Activated CD8-positive, alpha-beta memory T cell treated with anti-CD3 and anti-CD28 coated beads, Interleukin-2, amount 50 U/mL, for 24 hours (primary cell): ENCODE data around the gene ERBB3.
"Not testable (repeated sequence)": the region's sequence is repeated elsewhere in the genome, so short reads cannot be mapped to it uniquely, and the experiment has no call there.

Experiments
- DNase-seq: peaks from one replicate; pipeline ENCODE4 v3.0.0-alpha.2; 2020; ENCODE audit errors: extremely low read depth

The ERBB3 gene

DNA sequence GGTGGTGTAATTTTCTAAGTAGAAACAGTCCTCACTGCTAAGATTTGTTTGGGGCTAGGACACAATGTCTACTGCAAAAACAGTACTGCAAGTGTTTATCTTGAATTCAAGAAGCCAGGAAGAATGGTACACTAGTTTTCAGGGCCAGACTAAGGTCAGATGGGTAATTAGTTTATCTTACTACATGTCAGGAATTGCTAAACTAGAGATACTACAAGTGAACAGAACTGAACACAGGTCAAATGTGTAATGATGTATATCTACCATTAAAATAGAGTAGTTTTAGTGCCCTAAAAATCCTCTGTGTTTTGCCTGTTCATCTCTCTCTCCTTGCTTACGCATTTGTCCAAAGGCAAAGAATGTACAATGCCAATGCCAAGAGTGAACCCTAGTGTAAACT is 34.1 kb downstream of the ERBB3 start:
- DNase-seq: no peak

DNA sequence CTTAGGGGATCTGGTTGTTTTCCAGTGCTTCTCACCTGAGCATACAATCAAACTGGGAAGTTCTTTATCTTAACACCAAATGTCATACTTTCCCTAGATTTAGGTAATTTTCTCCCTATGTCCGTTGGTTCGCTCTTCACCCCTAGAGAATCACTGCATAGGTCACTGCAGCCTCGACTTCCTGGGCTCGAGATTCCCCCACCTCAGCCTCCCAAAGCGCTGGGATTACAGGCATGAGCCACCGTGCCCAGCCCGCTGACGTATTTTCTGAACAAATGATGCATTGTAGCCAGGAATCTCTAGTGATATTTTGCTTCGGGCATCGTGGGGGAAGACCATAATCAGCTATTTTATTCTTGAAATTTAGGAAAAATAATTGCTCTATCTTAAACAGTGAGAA is 35.4 kb downstream of the ERBB3 start:
- DNase-seq: no peak

DNA sequence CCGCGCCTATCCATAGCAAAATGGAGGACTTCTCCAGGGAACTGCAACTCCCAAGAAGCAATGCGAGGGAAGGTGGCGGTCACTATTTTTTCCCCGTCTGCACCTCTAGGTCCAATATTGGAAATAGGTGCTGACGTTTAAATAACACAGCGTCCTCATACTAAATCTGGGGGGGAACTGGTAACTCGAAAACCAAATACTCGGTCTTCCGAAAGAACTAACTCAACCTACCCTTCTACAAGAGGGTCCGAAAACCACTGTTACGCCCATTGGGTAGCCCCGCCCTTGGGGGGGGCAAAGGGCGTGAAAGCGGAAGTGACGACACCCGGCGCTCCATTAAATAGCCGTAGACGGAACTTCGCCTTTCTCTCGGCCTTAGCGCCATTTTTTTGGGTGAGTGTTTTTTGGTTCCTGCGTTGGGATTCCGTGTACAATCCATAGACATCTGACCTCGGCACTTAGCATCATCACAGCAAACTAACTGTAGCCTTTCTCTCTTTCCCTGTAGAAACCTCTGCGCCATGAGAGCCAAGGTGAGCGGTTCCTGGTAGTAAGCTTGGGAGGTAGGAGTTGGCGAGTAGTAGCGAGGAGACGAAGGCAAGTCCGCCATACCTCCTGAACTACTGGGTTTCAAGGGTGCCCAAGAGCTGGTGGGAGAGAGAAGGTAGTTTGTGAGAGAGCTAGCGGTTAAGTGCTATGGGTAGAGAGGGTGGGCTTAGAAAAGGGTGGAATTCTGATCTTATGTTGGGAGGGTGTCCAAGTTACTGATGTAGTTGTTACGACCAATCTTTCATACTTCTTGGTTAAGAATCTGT is 36.5 kb downstream of the ERBB3 start, which contains the start of gene RPL41:
Gene RPL41 (plus strand): TSS at position 367 of the 815 bp plus-strand sequence.
- DNase-seq: peak; percentile 82

DNA sequence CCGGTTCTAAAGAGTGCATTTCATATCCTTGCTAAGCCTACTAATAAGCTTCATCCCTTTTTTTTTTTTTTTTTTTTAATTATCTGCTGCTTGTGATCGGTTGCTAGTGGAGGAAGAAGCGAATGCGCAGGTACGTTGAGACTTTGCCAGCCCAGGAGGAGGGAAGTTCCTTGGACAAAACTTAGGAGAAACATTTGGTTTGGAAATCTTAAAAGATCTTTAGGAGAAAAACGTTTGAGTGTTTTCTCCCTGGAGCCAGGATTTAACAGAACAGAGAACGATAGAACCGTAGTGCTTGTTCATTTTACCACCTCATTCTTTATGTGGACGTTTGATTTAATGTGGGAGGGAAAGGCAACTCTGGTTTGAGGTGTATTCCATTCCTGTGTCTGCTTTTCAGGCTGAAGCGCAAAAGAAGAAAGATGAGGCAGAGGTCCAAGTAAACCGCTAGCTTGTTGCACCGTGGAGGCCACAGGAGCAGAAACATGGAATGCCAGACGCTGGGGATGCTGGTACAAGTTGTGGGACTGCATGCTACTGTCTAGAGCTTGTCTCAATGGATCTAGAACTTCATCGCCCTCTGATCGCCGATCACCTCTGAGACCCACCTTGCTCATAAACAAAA is 37.2 kb downstream of the ERBB3 start:
- DNase-seq: not testable (repeated sequence)

DNA sequence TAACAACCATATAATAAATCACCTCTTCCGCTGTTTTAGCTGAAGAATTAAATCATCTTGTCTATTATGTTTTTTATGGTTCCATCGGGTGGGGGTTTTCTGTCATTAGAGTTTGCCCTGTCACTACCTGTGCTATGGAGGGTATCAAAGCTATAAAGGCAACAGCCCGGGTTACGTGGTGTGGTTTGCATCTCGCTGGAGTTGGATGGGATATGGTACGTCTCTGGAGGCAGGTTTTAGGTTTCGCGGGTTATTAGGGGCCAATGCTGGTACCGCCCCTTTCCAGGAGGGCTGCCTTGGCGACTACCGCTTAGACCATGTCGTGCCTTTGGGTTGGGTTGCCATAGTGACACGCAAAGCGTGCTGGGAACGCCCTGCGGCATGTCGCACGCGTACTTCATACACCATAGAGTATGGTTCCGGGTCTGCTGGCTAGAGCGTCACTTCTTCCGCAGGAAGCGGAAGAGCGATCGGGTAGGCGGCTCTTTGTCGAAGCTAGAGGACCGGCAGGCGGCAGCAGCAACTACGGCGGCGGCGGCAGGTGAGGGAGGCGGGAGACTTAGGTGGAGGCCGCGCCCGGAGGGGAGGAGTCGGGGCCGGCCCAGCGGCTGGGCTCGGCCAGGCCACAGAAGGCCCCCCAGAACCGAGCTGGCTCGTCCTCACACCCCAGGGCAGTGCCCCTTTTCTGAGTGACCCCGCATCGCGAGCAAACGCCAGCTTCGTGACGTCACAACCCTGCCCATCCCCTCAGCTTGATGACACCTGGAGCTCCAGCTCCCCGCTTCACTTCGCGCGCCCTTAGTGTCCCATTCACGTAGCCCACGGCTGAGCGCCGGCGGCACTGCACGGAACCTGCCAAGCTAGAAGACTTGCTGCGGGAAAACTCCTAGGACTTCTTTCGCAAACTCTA is 38.1 kb downstream of the ERBB3 start, which contains the start of gene ZC3H10:
Gene ZC3H10 (plus strand): TSS at position 489 of the 910 bp plus-strand sequence. CDS start 2,297 bp downstream, outside the sequence.
- peak; percentile 97 for DNase-seq

DNA sequence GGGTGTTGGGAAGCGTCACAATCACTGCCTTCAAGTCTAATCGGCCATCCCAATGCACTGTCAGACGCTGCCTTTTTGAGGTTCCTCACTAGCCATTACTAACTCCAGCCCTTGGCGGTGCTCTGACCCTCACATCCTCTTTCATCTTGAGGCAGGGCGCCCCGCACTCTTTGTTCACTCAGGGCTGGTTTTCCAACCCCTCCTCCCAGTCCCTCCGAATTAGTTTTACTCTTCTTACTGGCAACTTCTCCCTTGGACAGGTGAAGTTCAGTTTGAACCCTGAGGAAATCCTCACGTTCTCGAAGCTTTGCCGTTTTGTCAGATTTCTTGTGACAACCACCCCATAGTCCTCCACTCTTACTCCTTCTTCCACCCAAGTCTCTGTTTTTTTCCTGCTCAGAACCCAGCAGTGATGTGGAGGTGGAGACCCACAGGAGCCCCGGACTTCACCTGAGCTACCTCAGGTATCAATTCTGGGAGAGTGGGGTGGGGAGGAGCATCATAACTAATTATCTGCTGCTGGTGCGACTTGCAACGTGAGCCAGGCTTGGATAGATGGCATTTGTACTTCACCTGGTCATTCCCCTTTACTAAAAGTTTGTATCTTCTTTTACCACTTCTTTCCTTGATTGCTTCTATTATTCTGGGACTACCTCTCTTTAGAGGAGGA is 38.9 kb downstream of the ERBB3 start:
- DNase-seq: no peak

DNA sequence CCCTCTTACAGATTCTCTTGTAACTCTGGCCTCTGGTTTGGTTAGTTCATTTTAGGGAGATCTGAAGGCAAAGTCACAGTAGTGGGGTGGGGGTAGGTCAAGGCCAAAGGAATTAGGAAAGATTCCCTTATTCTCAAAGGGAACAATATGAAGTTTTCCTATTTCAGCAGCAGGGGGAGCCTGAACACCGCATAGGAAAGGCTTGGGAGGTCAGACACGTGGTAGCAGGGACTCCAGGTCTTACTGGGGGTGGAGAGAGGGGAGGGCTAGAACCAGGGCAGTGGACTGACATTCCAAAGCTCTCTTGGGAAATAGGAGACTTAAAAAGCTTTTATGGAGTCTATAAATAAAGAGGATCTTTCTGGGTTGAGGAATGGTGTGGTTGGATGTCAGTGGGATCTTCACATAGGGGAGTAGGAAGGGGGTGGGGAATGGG is 39.4 kb downstream of the ERBB3 start:
- no peak for DNase-seq

DNA sequence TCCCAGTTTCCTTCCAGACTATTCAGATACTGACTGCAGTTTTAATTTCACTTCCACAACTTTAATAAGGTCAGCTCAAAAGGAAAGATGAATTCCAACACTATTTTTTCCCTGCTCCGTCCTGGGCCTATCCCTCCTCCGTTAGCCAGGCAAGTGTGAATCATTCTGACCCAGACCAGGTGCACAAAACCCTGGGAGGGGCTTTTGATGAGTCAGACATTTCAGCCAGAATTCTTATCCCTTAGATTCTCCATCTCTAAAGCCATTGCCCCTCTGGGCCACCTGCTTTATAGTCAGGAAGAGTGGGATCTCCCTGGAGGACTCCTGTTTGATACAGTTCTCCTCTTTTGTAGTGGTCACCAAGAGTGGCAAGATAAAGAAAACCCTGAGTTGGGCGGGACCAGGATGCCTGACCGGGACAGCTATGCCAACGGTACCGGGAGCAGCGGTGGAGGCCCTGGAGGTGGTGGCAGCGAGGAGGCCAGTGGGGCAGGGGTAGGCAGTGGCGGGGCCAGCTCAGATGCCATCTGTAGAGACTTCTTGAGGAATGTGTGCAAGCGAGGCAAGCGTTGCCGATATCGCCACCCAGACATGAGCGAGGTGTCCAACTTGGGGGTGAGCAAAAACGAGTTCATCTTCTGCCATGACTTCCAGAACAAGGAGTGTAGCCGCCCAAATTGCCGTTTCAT is 40.3 kb downstream of the ERBB3 start:
- no peak for DNase-seq

DNA sequence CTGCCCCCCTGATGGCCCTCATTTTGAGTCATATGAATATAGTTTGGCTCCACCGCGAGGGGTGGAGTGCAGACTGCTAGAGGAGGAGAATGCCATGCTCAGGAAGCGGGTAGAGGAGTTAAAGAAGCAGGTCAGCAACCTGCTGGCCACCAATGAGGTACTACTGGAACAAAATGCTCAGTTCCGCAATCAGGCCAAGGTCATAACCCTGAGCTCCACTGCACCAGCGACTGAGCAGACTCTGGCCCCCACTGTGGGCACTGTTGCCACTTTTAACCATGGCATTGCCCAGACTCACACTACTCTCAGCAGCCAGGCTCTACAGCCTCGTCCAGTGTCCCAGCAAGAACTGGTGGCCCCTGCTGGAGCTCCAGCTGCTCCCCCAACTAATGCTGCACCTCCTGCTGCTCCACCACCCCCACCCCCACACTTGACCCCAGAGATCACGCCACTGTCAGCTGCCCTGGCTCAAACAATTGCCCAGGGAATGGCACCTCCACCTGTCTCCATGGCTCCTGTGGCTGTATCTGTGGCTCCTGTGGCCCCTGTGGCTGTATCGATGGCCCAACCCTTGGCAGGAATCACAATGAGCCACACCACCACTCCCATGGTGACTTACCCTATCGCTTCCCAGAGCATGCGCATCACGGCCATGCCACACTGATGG is 41.4 kb downstream of the ERBB3 start:
- no peak for DNase-seq

DNA sequence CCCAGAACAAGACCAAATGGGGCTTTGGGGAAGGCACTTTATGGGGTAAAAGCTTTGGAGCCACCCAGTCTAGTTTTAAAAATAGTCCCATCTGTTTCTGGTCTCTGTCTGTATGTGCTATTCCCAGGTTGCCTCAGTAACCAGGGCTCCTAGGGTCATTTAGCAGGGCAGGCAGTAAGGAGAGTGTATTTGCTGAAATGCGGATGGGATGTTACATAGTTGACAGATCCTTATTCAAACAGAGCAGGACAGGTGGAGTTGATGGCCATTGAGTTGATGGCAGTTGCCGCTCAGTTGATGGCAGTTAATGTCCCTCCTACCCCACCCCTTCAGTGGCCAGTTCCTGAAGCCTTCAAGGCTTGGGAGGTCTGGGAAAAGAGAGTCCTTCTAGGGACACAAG is 42.7 kb downstream of the ERBB3 start:
- DNase-seq: no peak

DNA sequence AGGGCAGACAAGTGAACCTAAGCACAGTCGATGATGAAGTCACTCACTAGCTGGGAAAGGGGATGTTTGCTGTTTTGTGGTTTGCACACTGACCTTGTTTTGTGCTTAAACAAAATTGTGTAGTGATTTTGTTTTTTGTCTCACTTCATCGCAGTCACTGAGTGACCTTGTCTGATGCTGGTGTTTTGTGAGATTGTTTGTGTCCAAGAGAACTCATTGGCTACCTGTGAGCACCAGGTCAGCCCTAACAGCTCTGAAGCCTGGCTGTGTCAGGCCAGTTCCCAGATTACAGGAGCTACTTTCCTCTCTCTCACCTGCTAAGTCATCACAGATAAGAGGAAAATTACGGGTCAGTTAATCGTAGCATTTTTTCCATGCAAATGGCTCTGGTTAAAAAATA is 44.2 kb downstream of the ERBB3 start:
- DNase-seq: no peak

DNA sequence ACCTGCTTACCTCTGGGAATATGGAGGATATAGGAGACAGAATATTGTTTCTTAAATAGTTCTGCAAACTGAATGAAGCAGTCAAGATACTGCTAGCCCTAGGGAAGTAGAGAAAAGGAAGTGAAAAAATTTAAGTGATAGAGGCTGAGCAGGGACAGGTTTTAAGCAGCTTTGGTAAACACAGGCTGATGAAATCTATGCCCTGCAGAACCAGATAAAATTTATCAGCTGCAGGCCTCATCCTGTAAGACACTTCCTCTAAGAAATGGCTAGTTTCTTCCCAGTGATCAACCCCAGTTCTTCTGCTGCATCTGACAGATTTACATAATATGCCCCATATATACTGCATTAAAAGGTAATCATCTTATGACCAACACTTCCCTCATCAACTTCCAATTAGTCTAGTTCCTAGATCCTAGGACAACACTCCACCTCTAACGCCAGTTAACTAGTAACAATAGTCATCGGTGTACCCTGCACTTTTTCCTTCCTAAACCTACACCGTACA is 46.8 kb downstream of the ERBB3 start:
- DNase-seq: no peak

DNA sequence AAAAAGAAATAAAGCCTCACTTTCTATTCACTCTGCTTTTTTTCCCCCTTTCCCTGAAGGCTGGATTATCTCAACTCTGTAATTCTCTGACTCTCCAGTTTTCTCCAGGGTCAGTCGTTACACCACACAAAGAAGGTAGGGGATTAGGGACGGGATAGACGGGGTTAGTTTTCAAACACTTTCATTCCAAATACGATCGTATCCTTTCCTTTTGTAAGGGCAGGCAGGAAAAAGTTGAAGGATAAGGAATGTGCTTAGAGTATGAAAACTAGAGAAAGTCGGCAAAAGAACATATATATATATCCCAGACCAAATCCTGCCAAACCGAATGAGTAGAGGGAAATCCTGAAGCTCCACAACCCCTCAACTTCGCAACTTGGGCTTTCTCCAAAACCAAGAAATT is 47.5 kb downstream of the ERBB3 start:
- DNase-seq: no peak

DNA sequence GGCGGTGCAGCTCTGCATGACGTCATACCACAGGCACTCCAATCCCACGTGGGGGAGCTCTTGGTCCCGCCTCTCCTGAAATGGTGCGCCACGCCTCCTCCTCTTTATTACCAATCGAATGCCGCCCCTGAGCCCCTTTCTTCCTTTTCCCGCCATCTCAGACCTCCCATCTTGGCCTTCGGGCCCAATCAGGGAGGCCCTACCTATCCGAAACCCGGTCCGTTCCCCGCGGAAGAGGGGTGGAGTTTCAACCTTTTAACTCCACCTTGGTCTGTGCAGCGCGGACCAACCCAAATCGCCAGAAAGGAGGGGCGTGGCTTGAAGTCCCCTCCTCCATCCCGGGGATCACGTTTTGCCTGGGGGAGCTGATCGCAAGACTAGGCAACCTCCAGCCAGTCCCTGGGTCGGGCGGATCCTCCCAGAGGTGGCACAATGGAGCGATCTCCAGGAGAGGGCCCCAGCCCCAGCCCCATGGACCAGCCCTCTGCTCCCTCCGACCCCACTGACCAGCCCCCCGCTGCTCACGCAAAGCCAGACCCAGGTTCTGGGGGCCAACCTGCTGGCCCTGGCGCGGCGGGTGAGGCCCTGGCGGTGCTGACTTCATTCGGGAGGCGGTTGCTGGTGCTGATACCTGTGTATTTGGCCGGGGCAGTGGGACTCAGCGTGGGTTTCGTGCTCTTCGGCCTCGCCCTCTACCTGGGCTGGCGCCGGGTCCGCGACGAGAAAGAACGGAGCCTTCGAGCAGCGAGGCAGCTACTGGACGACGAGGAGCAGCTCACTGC is 48.1 kb downstream of the ERBB3 start, which contains the start of gene ESYT1:
Gene ESYT1 (plus strand): TSS at position 380 of the 782 bp plus-strand sequence. CDS start 53 bp downstream, at position 433.
- DNase-seq: peak; percentile 92

DNA sequence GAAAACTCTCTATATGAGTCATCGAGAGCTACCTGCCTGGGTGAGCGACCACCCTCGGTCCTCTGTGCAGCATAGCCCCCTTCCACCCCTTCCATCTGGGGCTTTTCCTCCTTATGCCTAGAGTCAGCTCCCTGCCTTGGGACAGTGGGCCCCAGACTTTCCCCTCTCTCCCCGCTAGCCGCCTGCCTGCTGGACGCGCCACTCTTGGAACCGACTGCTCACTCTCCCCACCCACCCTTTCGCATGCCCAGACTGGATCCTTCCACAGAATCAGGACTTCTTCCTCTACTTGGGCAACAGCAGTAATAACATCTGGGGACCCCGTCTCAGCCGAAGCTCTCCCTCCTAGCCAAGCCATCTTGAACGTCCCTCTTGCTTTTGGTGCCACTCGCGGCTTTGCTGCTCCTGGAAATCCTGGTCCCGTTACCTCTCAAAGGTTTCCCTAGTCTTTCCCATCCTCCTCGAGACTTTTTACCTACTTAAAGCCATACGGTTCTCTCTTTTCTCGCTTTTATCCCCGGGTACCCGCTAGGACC is 48.8 kb downstream of the ERBB3 start:
- DNase-seq: no peak

DNA sequence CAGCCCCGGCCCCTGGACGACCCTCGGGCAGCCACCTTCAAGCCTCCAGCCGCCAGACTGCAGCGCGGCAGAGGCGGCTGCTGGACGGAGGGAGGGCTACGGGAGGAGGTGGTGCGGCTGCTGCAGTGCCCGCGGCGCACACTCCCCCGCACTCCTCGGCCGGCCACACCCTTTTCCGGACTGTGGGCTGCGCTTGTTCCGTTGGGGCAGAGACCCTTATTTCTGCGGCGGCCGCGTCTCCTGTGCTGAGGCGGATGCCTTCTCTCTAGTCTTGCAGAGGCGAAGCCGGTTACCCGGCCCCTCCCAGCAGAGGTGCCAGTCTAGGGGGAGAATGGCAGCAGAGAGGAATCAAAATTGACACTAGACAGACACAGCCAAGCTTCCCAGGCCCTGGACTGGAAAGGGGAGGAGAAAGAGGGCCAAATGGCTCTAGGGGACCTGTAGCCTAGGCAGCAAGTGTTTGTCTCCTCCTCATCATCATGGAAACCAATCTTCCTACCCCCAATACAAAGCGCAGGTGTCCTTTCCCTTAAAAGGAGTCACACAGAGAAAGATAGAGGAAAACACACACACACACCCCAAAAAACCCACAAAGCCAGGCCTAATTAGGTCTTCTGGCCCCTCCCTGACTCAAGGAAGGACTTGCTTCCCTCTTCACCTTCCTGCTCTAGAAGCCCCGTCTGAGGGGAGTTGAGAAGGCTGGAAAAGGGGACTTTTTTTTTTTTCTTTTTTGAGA is 49.4 kb downstream of the ERBB3 start:
- no peak for DNase-seq

DNA sequence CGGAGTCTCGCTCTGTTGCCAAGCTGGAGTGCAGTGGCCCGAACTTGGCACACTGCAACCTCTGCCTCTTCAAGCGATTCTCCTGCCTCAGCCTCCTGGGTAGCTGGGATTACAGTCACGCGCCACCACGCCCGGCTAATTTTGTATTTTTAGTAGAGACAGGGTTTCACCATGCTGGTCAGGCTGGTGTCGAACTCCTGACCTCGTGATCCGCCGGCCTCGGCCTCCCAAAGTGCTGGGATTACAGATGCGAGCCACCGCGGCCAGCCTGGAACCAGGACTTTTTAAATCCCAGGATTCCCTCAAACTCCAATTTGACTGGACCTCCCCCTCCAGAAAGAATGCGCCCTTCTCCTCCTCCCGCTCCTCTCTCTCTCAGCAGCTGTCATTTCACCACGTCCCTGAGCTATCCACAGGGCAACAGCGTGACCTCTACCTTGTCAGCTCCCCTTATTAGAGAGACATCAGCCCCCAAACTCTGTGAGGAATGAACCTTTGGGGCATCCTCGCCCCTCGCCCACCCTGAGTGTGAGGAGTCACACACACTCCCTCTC is 50.1 kb downstream of the ERBB3 start:
- DNase-seq: no peak

DNA sequence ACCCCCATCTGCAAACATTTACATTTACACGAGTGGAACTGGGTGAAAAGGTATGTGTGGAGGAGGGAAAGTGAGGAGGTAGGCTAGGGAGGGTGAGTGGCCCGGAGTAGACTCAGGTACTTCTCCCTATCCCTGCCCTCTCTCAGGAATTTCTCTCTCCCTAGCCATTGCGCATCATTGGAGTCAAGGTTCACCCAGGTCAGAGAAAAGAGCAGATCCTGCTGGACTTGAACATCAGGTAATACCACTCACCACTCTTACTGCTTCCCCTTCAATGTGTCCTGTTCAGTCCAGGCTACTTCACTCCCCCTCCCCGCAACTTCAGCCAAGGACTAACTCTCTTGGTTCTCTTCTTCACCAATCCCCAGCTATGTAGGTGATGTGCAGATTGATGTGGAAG is 50.9 kb downstream of the ERBB3 start:
- DNase-seq: no peak
